T-helper 2 cell (primary cell): ENCODE measurements around the gene WDR59.

ENCODE experiments used
- DNase-seq, 5 experiments: peaks; one replicate each; pipeline versions ENCODE4 v3.0.0 to v3.0.0-alpha.2; 2012 to 2022

The WDR59 gene

GRCh38 chr16:74901606-74902005, 83.3 kb downstream of the WDR59 start:
- no peak for DNase-seq

DNA sequence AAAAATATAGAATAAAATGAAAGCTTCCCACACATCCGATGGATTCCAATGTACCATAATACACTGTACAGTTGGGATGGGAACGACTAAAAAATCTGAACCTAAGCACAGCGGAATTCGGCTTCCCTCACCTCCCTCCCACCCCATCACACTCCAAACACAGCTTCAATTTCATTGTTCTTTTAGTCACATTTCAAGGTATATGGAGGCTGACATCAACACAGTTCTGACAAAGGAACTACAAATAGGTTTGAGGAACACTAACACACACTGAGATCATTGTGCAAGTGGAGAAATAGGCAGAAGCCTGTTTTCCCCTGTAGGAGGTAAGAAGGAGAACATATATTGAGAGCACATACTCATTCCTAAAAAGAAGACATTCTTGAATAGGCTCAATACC, 85.1 kb downstream of the WDR59 start:
- no peak for DNase-seq

GRCh38 chr16:74898659-74899058, 86.3 kb downstream of the WDR59 start:
- no peak for DNase-seq

- DNase-seq: no peak
Measured at GRCh38 chr16:74896389-74897370, 88.2 kb downstream of the WDR59 start.

- no peak for DNase-seq
Measured at GRCh38 chr16:74893541-74893940, 91.4 kb downstream of the WDR59 start.

DNA sequence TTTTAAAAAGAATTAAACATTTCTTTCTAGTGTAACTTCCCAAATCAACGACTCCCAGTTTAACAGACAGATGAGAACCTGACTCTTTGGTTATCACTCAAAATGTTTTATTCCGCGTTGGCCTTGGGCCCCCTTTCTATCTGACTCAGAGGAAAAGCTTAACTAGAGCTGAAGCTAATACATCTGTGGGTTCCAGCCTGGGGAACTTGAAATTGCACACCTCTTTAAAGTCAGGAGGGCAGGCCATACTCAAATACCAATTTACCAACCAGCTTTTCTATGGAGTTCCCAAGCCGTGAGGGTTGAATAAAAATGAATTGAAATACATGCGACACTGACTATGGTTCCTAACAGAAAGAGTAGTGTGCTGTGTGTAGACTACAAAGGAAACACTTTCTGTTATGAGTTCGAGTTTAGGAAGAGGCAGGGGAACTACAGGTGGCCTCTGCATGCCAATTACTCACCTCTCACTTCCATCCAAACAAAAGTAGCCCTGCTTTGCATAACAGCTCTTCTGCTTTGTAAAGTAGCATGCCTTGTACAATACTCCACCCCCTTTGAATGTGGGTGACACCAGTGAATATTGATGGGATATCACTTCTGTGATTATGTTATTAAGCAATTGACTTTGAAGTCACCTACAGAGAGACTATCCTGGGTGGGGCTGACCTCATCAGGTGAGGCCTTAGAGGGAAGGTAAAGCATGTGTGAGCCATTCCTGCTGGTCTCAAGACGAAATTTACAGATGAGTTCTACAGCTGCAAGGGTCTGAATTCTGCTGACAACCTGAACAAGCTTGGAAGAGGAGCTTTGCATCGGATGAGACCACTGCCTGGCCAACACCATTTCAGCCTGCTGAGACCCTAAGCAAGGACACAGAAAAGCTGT, 92.1 kb downstream of the WDR59 start:
- no peak for DNase-seq

DNA sequence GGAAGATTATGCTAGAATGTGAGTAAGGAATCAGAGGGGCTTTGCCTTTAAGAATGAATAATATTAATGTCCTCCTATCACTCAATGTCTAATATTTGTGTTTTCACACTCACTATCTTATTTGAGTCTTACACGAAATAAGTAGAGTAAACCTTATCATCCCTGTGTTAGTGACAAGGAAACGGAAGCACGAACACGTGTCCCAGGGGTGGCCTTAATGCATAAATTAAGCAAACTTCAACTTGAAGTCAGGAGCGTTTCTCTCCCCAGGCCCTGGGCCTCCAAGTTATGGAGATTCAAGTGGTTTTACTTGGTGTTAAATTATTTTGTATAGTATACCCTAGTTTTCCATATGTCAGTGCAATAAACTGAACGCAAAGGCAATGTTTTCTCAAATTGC, 96.0 kb downstream of the WDR59 start:
- DNase-seq: peak in 1 of 5 experiments; percentile 9

GRCh38 chr16:74888232-74888862, 96.6 kb downstream of the WDR59 start:
- DNase-seq: peak in 1 of 5 experiments; percentile 62

- DNase-seq: no peak
Measured at GRCh38 chr16:74887084-74887483, 97.8 kb downstream of the WDR59 start.

DNA sequence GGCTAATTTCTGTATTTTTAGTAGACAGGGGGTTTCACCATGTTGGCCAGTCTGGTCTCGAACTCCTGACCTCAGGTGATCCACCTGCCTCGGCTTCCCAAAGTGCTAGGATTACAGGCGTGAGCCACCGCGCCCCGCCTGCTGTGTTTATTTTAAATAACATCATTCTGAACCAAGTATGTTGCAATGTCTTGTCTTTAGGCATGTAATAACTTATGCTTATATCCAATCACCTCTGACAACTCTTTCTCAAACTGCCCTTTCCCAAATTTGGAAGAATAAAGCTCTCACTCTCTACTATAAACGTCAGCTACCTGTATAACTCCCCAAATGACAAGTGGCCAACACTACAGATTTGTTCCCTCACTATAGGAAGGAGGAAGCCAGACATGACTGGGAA, 107.2 kb downstream of the WDR59 start:
- no peak for DNase-seq

DNA sequence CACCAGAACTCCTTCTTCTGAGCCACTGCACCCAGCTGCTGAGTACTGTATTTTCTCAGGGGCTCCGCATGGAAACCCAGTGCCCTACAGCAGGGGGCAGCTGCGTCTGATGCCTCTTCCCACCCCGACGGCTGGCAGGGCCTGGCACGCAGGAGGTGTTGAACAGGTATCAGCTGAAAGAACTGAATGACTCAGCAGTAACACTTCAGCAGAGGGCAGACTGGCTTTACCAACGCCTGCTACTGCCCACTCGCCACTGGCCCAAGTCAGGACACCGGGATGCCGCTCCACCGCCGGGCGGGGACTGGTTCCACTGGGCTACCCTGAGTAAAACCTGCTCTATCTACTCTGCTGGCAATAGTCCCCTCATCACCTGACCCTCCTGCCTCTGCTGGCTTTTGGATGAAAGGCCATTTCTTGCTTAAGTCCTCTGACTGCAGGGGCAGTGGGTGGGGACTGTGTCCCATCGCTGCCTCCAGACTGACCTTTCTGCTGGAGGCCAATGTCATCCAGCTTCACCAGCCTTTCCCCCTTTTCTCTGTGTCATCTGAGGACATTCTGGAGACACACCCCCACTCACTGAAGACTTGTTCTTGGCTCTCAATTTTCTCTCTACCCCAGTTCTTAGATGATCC, 109.9 kb downstream of the WDR59 start:
- DNase-seq: no peak

DNA sequence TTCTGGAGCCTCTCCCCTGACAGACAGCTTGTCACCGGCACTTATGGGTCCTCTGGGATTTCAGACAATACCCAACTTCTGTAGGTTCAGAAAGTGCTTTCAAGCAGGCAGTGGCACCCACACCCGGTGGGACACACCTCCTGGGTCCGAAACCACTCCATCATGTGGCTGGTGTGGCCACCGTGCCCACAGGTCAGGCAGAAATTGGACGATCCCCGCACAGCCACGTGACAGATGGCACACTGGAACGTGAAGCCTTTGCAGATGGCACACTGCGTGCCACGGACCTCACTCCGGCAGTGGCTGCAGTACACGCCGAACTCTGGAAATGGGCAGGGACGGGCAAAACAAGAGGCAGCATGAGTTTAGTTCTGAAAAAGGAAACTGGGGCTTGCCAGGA, 110.8 kb downstream of the WDR59 start:
- no peak for DNase-seq

DNA sequence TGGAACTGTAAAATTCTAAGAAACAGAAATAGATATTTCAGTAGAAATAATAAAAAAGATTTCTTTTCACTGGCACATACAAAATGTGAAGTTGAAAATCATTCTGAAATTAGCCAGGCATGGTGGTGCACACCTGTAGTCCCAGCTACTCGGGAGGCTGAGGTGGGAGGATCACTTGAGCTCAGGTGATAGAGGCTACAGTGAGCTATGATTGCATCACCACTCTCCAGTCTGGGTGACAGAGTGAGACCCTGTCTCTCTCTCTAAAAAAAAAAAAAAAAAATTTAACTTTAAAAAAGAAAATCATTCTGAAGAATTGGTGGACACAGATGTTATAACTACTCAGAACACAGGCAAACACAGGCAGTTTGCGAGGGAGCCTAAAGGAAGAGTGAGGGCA, 112.6 kb downstream of the WDR59 start:
- no peak for DNase-seq

DNA sequence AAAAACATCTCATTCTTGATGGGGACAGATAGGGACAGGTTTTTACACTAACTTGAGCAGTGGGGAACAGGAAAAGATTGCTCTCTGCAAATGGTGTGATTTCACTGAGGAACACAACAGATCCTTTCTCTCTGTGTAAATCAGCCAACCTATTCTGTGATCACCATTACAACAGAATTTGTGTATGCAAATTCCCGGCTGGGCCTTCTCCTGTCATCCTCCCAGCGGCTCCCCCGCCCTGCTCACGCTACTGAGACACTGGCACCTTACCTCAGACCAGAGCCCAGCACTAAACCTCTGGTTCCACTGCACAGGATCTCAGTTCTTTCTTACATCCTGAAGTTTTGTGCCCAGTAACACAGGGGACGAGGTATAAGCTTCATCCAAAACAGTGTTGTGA, 113.3 kb downstream of the WDR59 start:
- DNase-seq: no peak

GRCh38 chr16:74868501-74868900, 116.4 kb downstream of the WDR59 start:
- DNase-seq: peak in 2 of 5 experiments; percentile 43 to 54

DNA sequence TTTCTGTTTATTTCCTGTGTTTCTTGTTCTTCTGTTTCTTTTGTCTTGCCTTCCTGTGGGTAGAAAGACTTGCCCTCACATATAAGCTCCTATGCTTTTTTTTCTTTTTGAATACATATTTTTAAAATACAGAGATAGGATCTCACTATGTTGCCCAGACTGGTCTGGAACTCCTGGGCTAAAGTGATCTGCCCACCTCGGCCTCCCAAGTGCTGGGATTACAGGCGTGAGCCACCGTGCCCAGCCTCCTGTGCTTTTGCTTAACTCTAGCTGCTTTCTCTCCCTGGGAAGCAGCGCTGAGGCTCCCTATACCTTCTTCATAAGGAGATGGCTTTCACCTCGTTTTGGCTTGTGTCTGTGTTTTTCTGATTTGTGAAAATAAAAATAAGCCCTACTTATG, 116.9 kb downstream of the WDR59 start:
- DNase-seq: peak in 1 of 5 experiments; percentile 3

DNA sequence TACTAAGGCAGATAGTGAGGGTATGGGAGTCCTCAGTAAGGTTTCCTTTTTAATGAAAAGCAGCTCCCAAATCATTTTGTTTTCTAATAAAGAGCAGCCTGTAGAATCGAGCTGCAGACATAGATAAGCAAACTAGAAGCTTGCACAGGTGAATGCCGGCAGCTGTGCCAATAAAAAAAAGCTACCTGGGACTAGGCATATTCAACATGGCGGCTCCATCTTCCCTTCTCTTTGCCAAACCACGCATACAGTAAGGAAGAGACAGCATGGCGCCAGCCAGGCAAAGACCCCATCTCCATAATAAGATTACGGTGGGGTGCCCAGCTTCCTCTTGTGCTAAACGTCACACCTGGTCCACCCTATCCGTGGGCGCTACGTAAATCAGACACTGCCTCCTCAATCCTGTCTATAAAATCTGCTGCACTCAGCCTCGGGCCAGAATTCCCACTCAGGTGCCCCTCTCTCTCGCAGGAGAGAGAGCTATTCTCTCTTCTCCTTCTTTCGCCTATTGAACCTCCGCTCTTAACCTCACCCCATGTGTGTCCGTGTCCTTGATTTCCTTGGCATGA, 117.6 kb downstream of the WDR59 start:
- no peak for DNase-seq

GRCh38 chr16:74865922-74866598, 118.9 kb downstream of the WDR59 start:
- no peak for DNase-seq

DNA sequence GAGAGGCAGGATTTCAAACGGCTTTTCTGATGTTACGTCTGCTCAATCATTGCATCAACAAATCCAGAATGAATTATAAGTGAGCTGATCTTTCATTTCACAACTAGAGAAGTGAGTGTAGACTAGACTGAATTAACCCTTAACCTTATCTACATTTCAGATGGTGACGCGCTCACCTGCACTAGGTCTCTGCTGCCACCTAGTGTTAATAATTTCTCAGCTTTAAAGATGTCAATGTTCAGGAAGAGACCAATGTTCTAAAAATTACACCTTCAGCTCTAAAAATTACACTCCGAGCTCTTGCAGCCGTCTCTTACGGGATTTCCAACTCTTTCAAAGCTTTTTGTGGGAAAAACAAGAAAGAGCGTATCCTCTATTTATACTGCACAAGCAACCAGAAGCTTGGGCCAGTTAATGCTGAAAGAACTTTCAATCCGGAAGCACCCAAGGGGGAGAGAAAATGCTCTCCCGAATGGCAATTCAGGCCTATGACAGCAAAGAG, 122.1 kb downstream of the WDR59 start:
- DNase-seq: peak in 1 of 5 experiments; percentile 54

GRCh38 chr16:74852500-74852875, 132.4 kb downstream of the WDR59 start:
- DNase-seq: no peak

DNA sequence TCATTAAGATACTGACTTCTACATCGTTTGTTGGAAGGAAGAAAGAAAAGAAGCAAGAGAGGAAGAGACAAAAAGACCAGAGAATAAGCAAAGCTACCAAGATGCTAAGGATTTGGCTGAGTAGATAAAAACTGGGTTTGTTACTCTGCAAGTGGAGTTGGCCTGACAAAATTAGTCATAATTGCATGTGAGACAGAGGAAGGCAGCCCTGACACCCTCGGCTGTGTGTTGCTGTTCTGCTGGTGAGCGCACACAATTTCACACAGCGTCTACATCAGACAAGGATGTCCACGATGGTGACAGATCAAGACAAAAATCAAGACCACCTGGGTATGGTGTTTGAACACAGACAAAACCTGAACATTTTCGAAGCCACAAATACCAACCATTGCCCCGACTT, 134.9 kb downstream of the WDR59 start:
- no peak for DNase-seq
